ENCODE measurements around the gene SOBP. TPM values are rescaled to one million over a fixed set of nuclear protein-coding genes. Genes with fewer than 3 reads are reported as not detected.
"Not testable (repeated sequence)": the region's sequence is repeated elsewhere in the genome, so short reads cannot be mapped to it uniquely, and the experiment has no call there.

The SOBP gene
- polyA plus RNA-seq, 4 donors, result 1.1 to 1.6 (median 1.1) TPM; not detected in 1

GRCh38 chr6:107543567-107543966 is 53.6 kb downstream of the SOBP start:
- Histone ChIP-seq H3K4me1 (ENCODE audit: control insufficient read depth in 3 of 3, insufficient read depth in 2 of 3, low read depth in 1 of 3, low read length in 2 of 3) (peaks cover 0 to 18% (median 0%) of the 10 kb centered on the region in 3 donors), H3K36me3 (ENCODE audit: control insufficient read depth in 3 of 3, insufficient read depth in 2 of 3, low read depth in 1 of 3, low read length in 3 of 3) (no peaks in the 10 kb centered on the region), H3K4me3 (ENCODE audit: low read depth in 1 of 3, low read length in 3 of 3) (no peak overlapping the region), H3K27ac (ENCODE audit: low read depth in 1 of 3, low read length in 2 of 3) (no peak overlapping the region), H3K9me3 (ENCODE audit: control insufficient read depth in 2 of 2, insufficient read depth in 1 of 2, low read depth in 1 of 2, low read length in 1 of 2) (no peaks in the 10 kb centered on the region), H3K27me3 (ENCODE audit: control insufficient read depth in 3 of 3, insufficient read depth in 3 of 3, low read length in 3 of 3) (peaks cover 0 to 2% (median 0%) of the 10 kb centered on the region in 3 donors)
- 80 to 92% (median 90%) methylated on average over 2 of the region's 2 CpGs for WGBS, 3 donors
- FAIRE-seq, result no peak
- DNase-seq, result no peak

GRCh38 chr6:107545763-107546162 is 55.8 kb downstream of the SOBP start:
- Histone ChIP-seq H3K27ac (ENCODE audit: low read depth in 1 of 3, low read length in 2 of 3) (no peak overlapping the region), H3K9me3 (ENCODE audit: control insufficient read depth in 2 of 2, insufficient read depth in 1 of 2, low read depth in 1 of 2, low read length in 1 of 2) (no peaks in the 10 kb centered on the region), H3K27me3 (ENCODE audit: control insufficient read depth in 3 of 3, insufficient read depth in 3 of 3, low read length in 3 of 3) (no peaks in the 10 kb centered on the region), H3K36me3 (ENCODE audit: control insufficient read depth in 3 of 3, insufficient read depth in 2 of 3, low read depth in 1 of 3, low read length in 3 of 3) (no peaks in the 10 kb centered on the region), H3K4me3 (ENCODE audit: low read depth in 1 of 3, low read length in 3 of 3) (no peak overlapping the region), H3K4me1 (ENCODE audit: control insufficient read depth in 3 of 3, insufficient read depth in 2 of 3, low read depth in 1 of 3, low read length in 2 of 3) (no peaks in the 10 kb centered on the region)
- FAIRE-seq (no peak), DNase-seq (no peak)
- WGBS, 3 donors, result 81 to 85% (median 83%) methylated on average over 4 of the region's 4 CpGs

GRCh38 chr6:107546691-107547450 is 57.0 kb downstream of the SOBP start:
- Histone ChIP-seq H3K27ac (ENCODE audit: low read depth in 1 of 3, low read length in 2 of 3) (no peak overlapping the region), H3K36me3 (ENCODE audit: control insufficient read depth in 3 of 3, insufficient read depth in 2 of 3, low read depth in 1 of 3, low read length in 3 of 3) (no peaks in the 10 kb centered on the region), H3K4me3 (ENCODE audit: low read depth in 1 of 3, low read length in 3 of 3) (no peak overlapping the region), H3K27me3 (ENCODE audit: control insufficient read depth in 3 of 3, insufficient read depth in 3 of 3, low read length in 3 of 3) (no peaks in the 10 kb centered on the region), H3K4me1 (ENCODE audit: control insufficient read depth in 3 of 3, insufficient read depth in 2 of 3, low read depth in 1 of 3, low read length in 2 of 3) (no peaks in the 10 kb centered on the region), H3K9me3 (ENCODE audit: control insufficient read depth in 2 of 2, insufficient read depth in 1 of 2, low read depth in 1 of 2, low read length in 1 of 2) (no peaks in the 10 kb centered on the region)
- WGBS, 3 donors, result 77 to 82% (median 80%) methylated on average over 6 of the region's 6 CpGs
- DNase-seq (no peak), FAIRE-seq (no peak)

DNA sequence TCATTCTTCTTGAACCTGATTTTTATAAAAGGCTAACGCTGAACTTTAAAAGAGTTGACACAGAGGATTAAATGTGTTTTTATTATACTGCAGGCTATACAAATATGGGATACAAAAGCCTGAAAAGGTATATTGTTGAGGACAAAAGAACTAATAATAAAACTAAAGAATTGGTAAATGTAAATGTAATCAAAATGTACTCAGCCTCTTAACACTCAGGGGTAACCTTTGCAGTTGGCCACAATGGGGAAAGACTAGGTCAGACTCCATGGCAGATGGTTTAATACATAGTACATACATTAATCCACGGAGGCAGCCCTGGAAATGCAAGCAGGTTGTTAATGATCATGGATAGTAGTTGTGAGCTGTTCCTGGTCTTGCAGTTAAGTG is 57.5 kb downstream of the SOBP start:
- FAIRE-seq (no peak), DNase-seq (no peak)
- no peaks in the 10 kb centered on the region for H3K9me3 ChIP-seq (ENCODE audit: control insufficient read depth in 2 of 2, insufficient read depth in 1 of 2, low read depth in 1 of 2, low read length in 1 of 2)
- no peaks in the 10 kb centered on the region for H3K27me3 ChIP-seq (ENCODE audit: control insufficient read depth in 3 of 3, insufficient read depth in 3 of 3, low read length in 3 of 3)
- H3K4me3 ChIP-seq (ENCODE audit: low read depth in 1 of 3, low read length in 3 of 3), result no peak overlapping the region
- no peaks in the 10 kb centered on the region for H3K36me3 ChIP-seq (ENCODE audit: control insufficient read depth in 3 of 3, insufficient read depth in 2 of 3, low read depth in 1 of 3, low read length in 3 of 3)
- H3K27ac ChIP-seq (ENCODE audit: low read depth in 1 of 3, low read length in 2 of 3), result no peak overlapping the region
- H3K4me1 ChIP-seq (ENCODE audit: control insufficient read depth in 3 of 3, insufficient read depth in 2 of 3, low read depth in 1 of 3, low read length in 2 of 3), result no peaks in the 10 kb centered on the region
- WGBS, 3 donors, result 52 to 83% (median 82%) methylated on average over 2 of the region's 2 CpGs

DNA sequence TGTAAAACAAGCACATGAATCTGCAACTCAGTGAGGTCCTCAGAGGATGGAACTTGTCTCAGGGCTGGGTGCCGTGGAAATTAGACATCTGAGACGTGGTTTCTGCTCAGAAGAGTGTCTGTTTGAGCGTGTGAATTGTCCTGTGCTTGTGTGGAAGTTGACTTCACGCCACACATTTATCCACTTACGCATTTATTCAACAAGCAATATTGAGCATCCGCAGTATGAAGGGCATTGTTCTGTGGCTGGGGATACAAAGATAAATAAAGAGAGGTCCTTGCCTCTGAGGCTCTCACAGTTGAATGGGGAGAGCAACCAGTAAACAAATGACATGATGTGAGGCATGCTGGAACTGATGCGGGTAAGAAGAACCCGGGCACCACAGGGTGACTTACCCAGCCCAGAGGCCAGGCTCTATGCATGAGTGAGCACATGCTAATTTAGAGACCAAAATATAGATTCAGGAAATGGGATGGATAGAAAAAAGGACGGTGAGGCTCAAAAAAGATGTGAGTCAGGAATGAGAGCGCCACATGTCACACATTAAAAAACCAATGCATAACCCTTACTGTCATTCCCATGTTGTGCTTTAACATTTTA is 60.4 kb downstream of the SOBP start:
- no peaks in the 10 kb centered on the region for H3K4me1 ChIP-seq (ENCODE audit: control insufficient read depth in 3 of 3, insufficient read depth in 2 of 3, low read depth in 1 of 3, low read length in 2 of 3)
- no peak overlapping the region for H3K4me3 ChIP-seq (ENCODE audit: low read depth in 1 of 3, low read length in 3 of 3)
- FAIRE-seq (no peak), DNase-seq (no peak)
- no peaks in the 10 kb centered on the region for H3K36me3 ChIP-seq (ENCODE audit: control insufficient read depth in 3 of 3, insufficient read depth in 2 of 3, low read depth in 1 of 3, low read length in 3 of 3)
- no peak overlapping the region for H3K27ac ChIP-seq (ENCODE audit: low read depth in 1 of 3, low read length in 2 of 3)
- H3K9me3 ChIP-seq (ENCODE audit: control insufficient read depth in 2 of 2, insufficient read depth in 1 of 2, low read depth in 1 of 2, low read length in 1 of 2), result no peaks in the 10 kb centered on the region
- H3K27me3 ChIP-seq (ENCODE audit: control insufficient read depth in 3 of 3, insufficient read depth in 3 of 3, low read length in 3 of 3), result no peaks in the 10 kb centered on the region
- 88 to 93% (median 93%) methylated on average over 10 of the region's 10 CpGs for WGBS, 3 donors

GRCh38 chr6:107550906-107551305 is 61.0 kb downstream of the SOBP start:
- Histone ChIP-seq H3K4me1 (ENCODE audit: control insufficient read depth in 3 of 3, insufficient read depth in 2 of 3, low read depth in 1 of 3, low read length in 2 of 3) (no peaks in the 10 kb centered on the region), H3K27me3 (ENCODE audit: control insufficient read depth in 3 of 3, insufficient read depth in 3 of 3, low read length in 3 of 3) (no peaks in the 10 kb centered on the region), H3K36me3 (ENCODE audit: control insufficient read depth in 3 of 3, insufficient read depth in 2 of 3, low read depth in 1 of 3, low read length in 3 of 3) (no peaks in the 10 kb centered on the region), H3K4me3 (ENCODE audit: low read depth in 1 of 3, low read length in 3 of 3) (no peak overlapping the region), H3K27ac (ENCODE audit: low read depth in 1 of 3, low read length in 2 of 3) (no peak overlapping the region), H3K9me3 (ENCODE audit: control insufficient read depth in 2 of 2, insufficient read depth in 1 of 2, low read depth in 1 of 2, low read length in 1 of 2) (no peaks in the 10 kb centered on the region)
- DNase-seq, result no peak
- no peak for FAIRE-seq
- WGBS, 3 donors, result 71 to 87% (median 82%) methylated on average over 4 of the region's 4 CpGs

DNA sequence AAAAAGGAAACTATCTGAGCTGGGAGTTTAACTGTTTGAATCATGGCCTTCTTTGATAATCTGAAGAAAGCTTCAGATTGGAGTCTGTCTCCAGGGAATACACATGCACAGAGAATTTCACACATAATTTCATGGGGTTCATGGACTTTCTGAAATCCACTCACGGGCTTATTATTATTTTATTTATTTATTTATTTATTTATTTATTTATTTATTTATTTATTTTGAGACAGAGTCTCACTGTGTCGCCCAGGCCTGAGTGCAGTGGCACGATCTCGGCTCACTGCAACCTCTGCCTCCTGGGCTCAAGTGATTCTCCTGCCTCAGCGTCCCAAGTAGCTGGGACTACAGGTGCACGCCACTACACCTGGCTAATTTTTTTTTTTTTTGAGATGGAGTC is 63.2 kb downstream of the SOBP start:
- not testable (repeated sequence) for H3K9me3 ChIP-seq (ENCODE audit: control insufficient read depth in 2 of 2, insufficient read depth in 1 of 2, low read depth in 1 of 2, low read length in 1 of 2); H3K27ac ChIP-seq (ENCODE audit: low read depth in 1 of 3, low read length in 2 of 3); H3K4me3 ChIP-seq (ENCODE audit: low read depth in 1 of 3, low read length in 3 of 3); DNase-seq; H3K27me3 ChIP-seq (ENCODE audit: control insufficient read depth in 3 of 3, insufficient read depth in 3 of 3, low read length in 3 of 3); H3K36me3 ChIP-seq (ENCODE audit: control insufficient read depth in 3 of 3, insufficient read depth in 2 of 3, low read depth in 1 of 3, low read length in 3 of 3); H3K4me1 ChIP-seq (ENCODE audit: control insufficient read depth in 3 of 3, insufficient read depth in 2 of 3, low read depth in 1 of 3, low read length in 2 of 3); FAIRE-seq
- 91 to 97% (median 96%) methylated on average over 6 of the region's 6 CpGs for WGBS, 3 donors

- H3K27me3 ChIP-seq (ENCODE audit: control insufficient read depth in 3 of 3, insufficient read depth in 3 of 3, low read length in 3 of 3), result no peaks in the 10 kb centered on the region
- no peaks in the 10 kb centered on the region for H3K36me3 ChIP-seq (ENCODE audit: control insufficient read depth in 3 of 3, insufficient read depth in 2 of 3, low read depth in 1 of 3, low read length in 3 of 3)
- DNase-seq (no peak), FAIRE-seq (no peak)
- H3K4me3 ChIP-seq (ENCODE audit: low read depth in 1 of 3, low read length in 3 of 3), result no peak overlapping the region
- H3K9me3 ChIP-seq (ENCODE audit: control insufficient read depth in 2 of 2, insufficient read depth in 1 of 2, low read depth in 1 of 2, low read length in 1 of 2), result no peaks in the 10 kb centered on the region
- H3K27ac ChIP-seq (ENCODE audit: low read depth in 1 of 3, low read length in 2 of 3), result no peak overlapping the region
- WGBS, 3 donors, result 83 to 98% (median 90%) methylated on average over 2 of the region's 2 CpGs
- no peaks in the 10 kb centered on the region for H3K4me1 ChIP-seq (ENCODE audit: control insufficient read depth in 3 of 3, insufficient read depth in 2 of 3, low read depth in 1 of 3, low read length in 2 of 3)
These were observed 64.4 kb downstream of the SOBP start for GRCh38 chr6:107554326-107554725.
